HEK293 (cell line): ENCODE data around the gene VAV3.

Experiments used
- CTCF ChIA-PET: fragments of 350-600 bp; formaldehyde crosslinking; extraction: SDS; loops from one replicate; lab custom pipeline; 2021; ENCODE audit warnings: antibody characterized with exemption; lab: Yijun Ruan, JAX
- POLR2A ChIA-PET: fragments of 300-600 bp; formaldehyde crosslinking; extraction: SDS; loops from one replicate; lab custom pipeline; 2020; ENCODE audit warnings: antibody characterized with exemption, inconsistent platforms; lab: Yijun Ruan, JAX
- H3K27ac ChIP-seq: fragments of 200-500 bp; sonication (Bioruptor generic); 2 replicates; pipeline ENCODE4 v1.5.1; 2014; ENCODE audit warnings: low read depth, low read length, control low read depth, inconsistent platforms; ENCODE audit errors: extremely low read depth
- H3K36me3 ChIP-seq, 2 experiments: fragments of 200-500 bp in 1 of 2; sonication (Bioruptor generic) in 1 of 2; 1 replicate in 1 of 2; 2 replicates in 1 of 2; pipeline ENCODE4 v1.5.1; 2014 to 2017; ENCODE audit warnings: inconsistent platforms in 2 of 2, low read length in 2 of 2; ENCODE audit not compliant: control insufficient read depth in 2 of 2, insufficient read depth in 1 of 2
- H3K4me1 ChIP-seq: fragments of 200-500 bp; sonication (Bioruptor generic); 2 replicates; pipeline ENCODE4 v1.5.1; 2014; ENCODE audit warnings: mild to moderate bottlenecking, low read length, inconsistent platforms; ENCODE audit not compliant: control insufficient read depth, insufficient read depth
- H3K4me3 ChIP-seq: 2 replicates; pipeline ENCODE4 v1.5.1; 2011; ENCODE audit warnings: low read depth, mild to moderate bottlenecking, control low read depth, low read length, moderate library complexity
- H3K9me3 ChIP-seq: fragments of 200-500 bp; sonication (Bioruptor generic); 2 replicates; pipeline ENCODE4 v1.5.1; 2014; ENCODE audit warnings: low read depth, low read length, inconsistent platforms; ENCODE audit not compliant: control insufficient read depth, insufficient read depth
- FEZF1 ChIP-seq: fragments of 450-650 bp; formaldehyde crosslinking; IDR thresholded peaks from 2 replicates; pipeline ENCODE4 v1.5.1; 2016; ENCODE audit warnings: missing biosample characterization, missing genetic modification characterization
- KLF9 ChIP-seq: fragments of 450-650 bp; formaldehyde crosslinking; IDR thresholded peaks from 2 replicates; pipeline ENCODE4 v1.5.1; 2016; ENCODE audit warnings: missing biosample characterization, missing genetic modification characterization, low read depth
- OSR2 ChIP-seq: fragments of 450-650 bp; formaldehyde crosslinking; IDR thresholded peaks from 2 replicates; pipeline ENCODE4 v1.5.1; 2016; ENCODE audit warnings: missing biosample characterization, missing genetic modification characterization
- PRDM2 ChIP-seq: fragments of 450-650 bp; formaldehyde crosslinking; IDR thresholded peaks from 2 replicates; pipeline ENCODE4 v1.5.1; 2016; ENCODE audit warnings: missing biosample characterization, missing genetic modification characterization, borderline replicate concordance
- PRDM4 ChIP-seq: fragments of 450-650 bp; formaldehyde crosslinking; IDR thresholded peaks from 2 replicates; pipeline ENCODE4 v1.5.1; 2017; ENCODE audit warnings: missing biosample characterization, missing genetic modification characterization
- SP7 ChIP-seq: fragments of 450-650 bp; formaldehyde crosslinking; IDR thresholded peaks from 2 replicates; pipeline ENCODE4 v1.5.1; 2016; ENCODE audit warnings: missing biosample characterization, missing genetic modification characterization
- YY1 ChIP-seq: fragments of 450-650 bp; formaldehyde crosslinking; IDR thresholded peaks from 2 replicates; pipeline ENCODE4 v1.5.1; 2018; ENCODE audit warnings: missing biosample characterization, missing genetic modification characterization
- YY2 ChIP-seq: fragments of 450-650 bp; formaldehyde crosslinking; IDR thresholded peaks from 2 replicates; pipeline ENCODE4 v1.5.1; 2016; ENCODE audit warnings: missing biosample characterization, missing genetic modification characterization
- ZBTB48 ChIP-seq: fragments of 450-650 bp; formaldehyde crosslinking; IDR thresholded peaks from 2 replicates; pipeline ENCODE4 v1.5.1; 2016; ENCODE audit warnings: missing biosample characterization, missing genetic modification characterization
- ZFP37 ChIP-seq: fragments of 450-650 bp; formaldehyde crosslinking; IDR thresholded peaks from 2 replicates; pipeline ENCODE4 v1.5.1; 2016; ENCODE audit warnings: missing biosample characterization, missing genetic modification characterization
- ZNF148 ChIP-seq: fragments of 450-650 bp; formaldehyde crosslinking; IDR thresholded peaks from 2 replicates; pipeline ENCODE4 v1.5.0; 2017; ENCODE audit warnings: missing biosample characterization, missing genetic modification characterization, borderline replicate concordance
- ZNF174 ChIP-seq: fragments of 450-650 bp; formaldehyde crosslinking; IDR thresholded peaks from 2 replicates; pipeline ENCODE4 v1.5.0; 2017; ENCODE audit warnings: missing biosample characterization, mild to moderate bottlenecking, missing genetic modification characterization
- ZNF37A ChIP-seq: fragments of 450-650 bp; IDR thresholded peaks from 2 replicates; pipeline ENCODE4 v1.5.1; 2018; ENCODE audit warnings: missing biosample characterization, missing genetic modification characterization
- ZNF398 ChIP-seq: fragments of 450-650 bp; formaldehyde crosslinking; IDR thresholded peaks from 2 replicates; pipeline ENCODE4 v1.5.1; 2017; ENCODE audit warnings: missing biosample characterization, missing genetic modification characterization
- ZNF555 ChIP-seq: fragments of 450-650 bp; formaldehyde crosslinking; conservative IDR thresholded peaks from 2 replicates; pipeline ENCODE4 v1.5.1; 2017; ENCODE audit warnings: missing biosample characterization, mild to moderate bottlenecking, missing genetic modification characterization, inconsistent platforms
- ZNF610 ChIP-seq: fragments of 450-650 bp; formaldehyde crosslinking; IDR thresholded peaks from 2 replicates; pipeline ENCODE4 v1.5.1; 2016; ENCODE audit warnings: missing biosample characterization, missing genetic modification characterization, borderline replicate concordance
- ZNF701 ChIP-seq: fragments of 450-650 bp; formaldehyde crosslinking; IDR thresholded peaks from 2 replicates; pipeline ENCODE4 v1.5.1; 2016; ENCODE audit warnings: missing biosample characterization, missing genetic modification characterization
- ZNF747 ChIP-seq: fragments of 450-650 bp; formaldehyde crosslinking; IDR thresholded peaks from 2 replicates; pipeline ENCODE4 v1.5.1; 2016; ENCODE audit warnings: missing biosample characterization, missing genetic modification characterization
- ZNF776 ChIP-seq: fragments of 450-650 bp; formaldehyde crosslinking; IDR thresholded peaks from 2 replicates; pipeline ENCODE4 v1.5.0; 2017; ENCODE audit warnings: missing biosample characterization, missing genetic modification characterization, borderline replicate concordance
- ZNF837 ChIP-seq: fragments of 450-650 bp; formaldehyde crosslinking; IDR thresholded peaks from 2 replicates; pipeline ENCODE4 v1.5.1; 2016; ENCODE audit warnings: missing biosample characterization, missing genetic modification characterization
- ZXDB ChIP-seq: fragments of 450-650 bp; formaldehyde crosslinking; IDR thresholded peaks from 2 replicates; pipeline ENCODE4 v1.5.1; 2016; ENCODE audit warnings: missing biosample characterization, missing genetic modification characterization

Gene VAV3

GRCh38 chr1:107976836-107977235, 11.9 kb upstream of the VAV3 start (continued):
- TF ChIP-seq ZNF174 (no peak), ZNF37A (tag by site-specific recombination) (no peak)

GRCh38 chr1:107976431-107976830, 11.5 kb upstream of the VAV3 start:
- TF ChIP-seq ZNF837 (tag by site-specific recombination) (no peak), ZNF398 (no peak), ZBTB48 (no peak), ZFP37 (tag by site-specific recombination) (no peak), ZNF747 (tag by site-specific recombination) (no peak), FEZF1 (tag by site-specific recombination) (no peak), ZXDB (tag by site-specific recombination) (no peak), YY2 (tag by site-specific recombination) (no peak)
- Histone ChIP-seq H3K4me1 (peaks cover 8% of the 10 kb centered on the region; the same call in 1 of the 2 replicates), H3K9me3 (no peaks in the 10 kb centered on the region), H3K36me3 (no peaks in the 10 kb centered on the region), H3K4me3 (no peak overlapping the region), H3K27ac (no peak overlapping the region)
- CTCF ChIA-PET = interaction anchor here (1.5 to 1.9 kb wide), 3 partner anchors 12 to 194 kb away, joined by 3 to 7 read pairs (median 5); no protein-coding TSS in a partner anchor
- POLR2A ChIA-PET = interaction anchor here (1.5 kb wide), 1 partner anchor 12 kb away, joined by 7 read pairs; the partner anchor contains the start of gene VAV3

GRCh38 chr1:107975851-107976250, 10.9 kb upstream of the VAV3 start:
- ChIA-PET POLR2A (no interaction called here), CTCF (interaction anchor here (1.5 to 1.9 kb wide), 3 partner anchors 12 to 193 kb away, joined by 3 to 7 read pairs (median 5); no protein-coding TSS in a partner anchor)
- Histone ChIP-seq H3K4me3 (no peak overlapping the region), H3K4me1 (peaks cover 5% of the 10 kb centered on the region; the same call in 1 of the 2 replicates), H3K36me3 (no peaks in the 10 kb centered on the region), H3K27ac (no peak overlapping the region), H3K9me3 (no peaks in the 10 kb centered on the region)
- TF ChIP-seq ZNF776 (tag by site-specific recombination) (no peak), PRDM2 (tag by site-specific recombination) (no peak), PRDM4 (tag by site-specific recombination) (no peak), ZNF148 (tag by site-specific recombination) (no peak), YY1 (tag by site-specific recombination) (no peak), ZNF701 (tag by site-specific recombination) (no peak), ZNF555 (no peak), OSR2 (tag by site-specific recombination) (no peak), ZNF610 (tag by site-specific recombination) (no peak), KLF9 (no peak), SP7 (no peak)
